GM23338 (cell line): ENCODE results near the gene KAT2B.

Experiments
- EZH2 ChIP-seq: fragments of 200-600 bp; sonication (generic); IDR thresholded peaks from one replicate; pipeline ENCODE4 v1.8.0; 2017; ENCODE audit warnings: antibody characterized with exemption, mild to moderate bottlenecking, low read depth; ENCODE audit not compliant: unreplicated experiment
- EZH2phosphoT487 ChIP-seq: fragments of 200-600 bp; sonication (generic); IDR thresholded peaks from one replicate; pipeline ENCODE4 v1.8.1; 2018; ENCODE audit warnings: antibody characterized with exemption; ENCODE audit not compliant: unreplicated experiment
- JUNB ChIP-seq: IDR thresholded peaks from one replicate; pipeline ENCODE4 v1.6.1; 2016; ENCODE audit warnings: antibody characterized with exemption; ENCODE audit not compliant: unreplicated experiment
- POLR2AphosphoS5 ChIP-seq: IDR thresholded peaks from 2 replicates; pipeline ENCODE4 v1.6.1; 2016; ENCODE audit warnings: antibody characterized with exemption, low read depth
- ZNF331 ChIP-seq: fragments of 250-450 bp; sonication (Bioruptor Pico); IDR thresholded peaks from 2 replicates; pipeline ENCODE4 v1.5.0; 2020; ENCODE audit warnings: low read depth, mild to moderate bottlenecking, moderate library complexity
- TF ChIP-seq, protein P1 (sequence below), 2 experiments: fragments of 200-600 bp in 1 of 2; sonication (generic) in 1 of 2; conservative IDR thresholded peaks; 2 replicates each; pipeline versions ENCODE4 v1.5.1 to v1.6.1; 2016 to 2017; ENCODE audit warnings: antibody characterized with exemption in 2 of 2, low read depth in 2 of 2, mild to moderate bottlenecking in 2 of 2, moderate library complexity in 1 of 2

- TF ChIP-seq, protein P1, sequence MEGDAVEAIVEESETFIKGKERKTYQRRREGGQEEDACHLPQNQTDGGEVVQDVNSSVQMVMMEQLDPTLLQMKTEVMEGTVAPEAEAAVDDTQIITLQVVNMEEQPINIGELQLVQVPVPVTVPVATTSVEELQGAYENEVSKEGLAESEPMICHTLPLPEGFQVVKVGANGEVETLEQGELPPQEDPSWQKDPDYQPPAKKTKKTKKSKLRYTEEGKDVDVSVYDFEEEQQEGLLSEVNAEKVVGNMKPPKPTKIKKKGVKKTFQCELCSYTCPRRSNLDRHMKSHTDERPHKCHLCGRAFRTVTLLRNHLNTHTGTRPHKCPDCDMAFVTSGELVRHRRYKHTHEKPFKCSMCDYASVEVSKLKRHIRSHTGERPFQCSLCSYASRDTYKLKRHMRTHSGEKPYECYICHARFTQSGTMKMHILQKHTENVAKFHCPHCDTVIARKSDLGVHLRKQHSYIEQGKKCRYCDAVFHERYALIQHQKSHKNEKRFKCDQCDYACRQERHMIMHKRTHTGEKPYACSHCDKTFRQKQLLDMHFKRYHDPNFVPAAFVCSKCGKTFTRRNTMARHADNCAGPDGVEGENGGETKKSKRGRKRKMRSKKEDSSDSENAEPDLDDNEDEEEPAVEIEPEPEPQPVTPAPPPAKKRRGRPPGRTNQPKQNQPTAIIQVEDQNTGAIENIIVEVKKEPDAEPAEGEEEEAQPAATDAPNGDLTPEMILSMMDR (conservative IDR thresholded peaks at IDR 0.05; ENCODE audit: low read depth in 2 of 2), result no peak
- TF ChIP-seq POLR2AphosphoS5 (no peak), JUNB (no peak), ZNF331 (CRISPR knock-in tag) (no peak), EZH2phosphoT487 (no peak), EZH2 (no peak)
Observed at GRCh38 chr3:20066079-20066478, 25.8 kb downstream of the KAT2B start.
